Sigmoid colon (tissue), 3 donors: ENCODE results near the gene KIN.
"Not testable (repeated sequence)": the region's sequence is repeated elsewhere in the genome, so short reads cannot be mapped to it uniquely, and the experiment has no call there.

ENCODE experiments used
- POLR2A ChIP-seq, 2 donors: fragments of 450-650 bp; IDR thresholded peaks; one replicate each; pipeline ENCODE4 v1.6.1; 2016; ENCODE audit warnings: antibody characterized with exemption in 2 of 2, mild to moderate bottlenecking in 2 of 2, moderate library complexity in 2 of 2
- TF ChIP-seq, protein P1 (sequence below), 4 experiments: fragments of 450-650 bp in 3 of 4; fragments of 200-600 bp in 1 of 4; IDR thresholded peaks; one replicate each; pipeline ENCODE4 v1.5.1; 2016 to 2019; ENCODE audit warnings: antibody characterized with exemption in 4 of 4, mild to moderate bottlenecking in 3 of 4, moderate library complexity in 2 of 4

DNA sequence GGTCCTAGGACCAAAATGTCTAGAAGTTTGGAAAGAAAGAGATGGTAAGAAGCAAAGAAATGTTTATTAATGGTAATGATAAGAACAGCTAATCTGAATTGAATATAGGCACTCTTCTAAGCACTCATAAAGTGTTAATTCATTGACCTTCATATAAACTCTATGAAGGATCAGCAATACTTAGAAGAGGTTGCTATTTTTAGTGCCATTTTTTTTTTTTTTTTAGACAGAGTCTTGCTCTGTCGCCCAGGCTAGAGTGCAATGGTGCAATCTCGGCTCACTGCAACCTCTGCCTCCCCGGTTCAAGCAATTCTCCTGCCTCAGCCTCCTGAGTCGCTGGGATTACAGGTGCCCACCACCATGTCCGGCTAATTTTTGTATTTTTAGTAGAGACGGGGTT lies 5.6 kb downstream of the KIN start:
- TF ChIP-seq, protein P1, sequence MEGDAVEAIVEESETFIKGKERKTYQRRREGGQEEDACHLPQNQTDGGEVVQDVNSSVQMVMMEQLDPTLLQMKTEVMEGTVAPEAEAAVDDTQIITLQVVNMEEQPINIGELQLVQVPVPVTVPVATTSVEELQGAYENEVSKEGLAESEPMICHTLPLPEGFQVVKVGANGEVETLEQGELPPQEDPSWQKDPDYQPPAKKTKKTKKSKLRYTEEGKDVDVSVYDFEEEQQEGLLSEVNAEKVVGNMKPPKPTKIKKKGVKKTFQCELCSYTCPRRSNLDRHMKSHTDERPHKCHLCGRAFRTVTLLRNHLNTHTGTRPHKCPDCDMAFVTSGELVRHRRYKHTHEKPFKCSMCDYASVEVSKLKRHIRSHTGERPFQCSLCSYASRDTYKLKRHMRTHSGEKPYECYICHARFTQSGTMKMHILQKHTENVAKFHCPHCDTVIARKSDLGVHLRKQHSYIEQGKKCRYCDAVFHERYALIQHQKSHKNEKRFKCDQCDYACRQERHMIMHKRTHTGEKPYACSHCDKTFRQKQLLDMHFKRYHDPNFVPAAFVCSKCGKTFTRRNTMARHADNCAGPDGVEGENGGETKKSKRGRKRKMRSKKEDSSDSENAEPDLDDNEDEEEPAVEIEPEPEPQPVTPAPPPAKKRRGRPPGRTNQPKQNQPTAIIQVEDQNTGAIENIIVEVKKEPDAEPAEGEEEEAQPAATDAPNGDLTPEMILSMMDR (IDR thresholded peaks at IDR 0.05) = not testable (repeated sequence)
- TF ChIP-seq POLR2A (IDR thresholded peaks at IDR 0.05) = not testable (repeated sequence)
